Activated naive CD4-positive, alpha-beta T cell treated with anti-CD3 and anti-CD28 coated beads, Interleukin-2, amount 50 U/mL, for 16 hours (primary cell): ENCODE measurements around the gene TRMT2A.

ENCODE experiments used
- DNase-seq: peaks from one replicate; pipeline ENCODE4 v3.0.0-alpha.2; 2020

The TRMT2A gene

GRCh38 chr22:20105456-20106204 is 11.4 kb downstream of the TRMT2A start:
- no peak for DNase-seq

GRCh38 chr22:20102203-20102780 is 14.7 kb downstream of the TRMT2A start:
- no peak for DNase-seq

- no peak for DNase-seq
These were observed 15.4 kb downstream of the TRMT2A start for GRCh38 chr22:20101638-20102037.

- DNase-seq = no peak
These were observed 17.8 kb downstream of the TRMT2A start for GRCh38 chr22:20099099-20099711.

GRCh38 chr22:20096574-20097420 is 20.2 kb downstream of the TRMT2A start:
- no peak for DNase-seq

GRCh38 chr22:20095521-20095920 is 21.5 kb downstream of the TRMT2A start:
- DNase-seq = no peak

GRCh38 chr22:20094197-20094807 is 22.7 kb downstream of the TRMT2A start:
- no peak for DNase-seq

- no peak for DNase-seq
These were observed 23.4 kb downstream of the TRMT2A start for GRCh38 chr22:20093418-20094196.

GRCh38 chr22:20092477-20092854 is 24.6 kb downstream of the TRMT2A start:
- no peak for DNase-seq

GRCh38 chr22:20091690-20092476 is 25.1 kb downstream of the TRMT2A start:
- no peak for DNase-seq

- DNase-seq = no peak
These were observed 26.2 kb downstream of the TRMT2A start for GRCh38 chr22:20090730-20091240.

GRCh38 chr22:20089977-20090729 is 26.9 kb downstream of the TRMT2A start:
- DNase-seq = no peak

GRCh38 chr22:20089226-20089976 is 27.6 kb downstream of the TRMT2A start:
- DNase-seq = no peak

- no peak for DNase-seq
These were observed 28.8 kb downstream of the TRMT2A start for GRCh38 chr22:20088263-20088648.

GRCh38 chr22:20087319-20088262 is 29.4 kb downstream of the TRMT2A start:
- DNase-seq = no peak

GRCh38 chr22:20086763-20087162 is 30.3 kb downstream of the TRMT2A start:
- DNase-seq = no peak

- no peak for DNase-seq
These were observed 30.9 kb downstream of the TRMT2A start for GRCh38 chr22:20086101-20086599.

GRCh38 chr22:20085651-20086050 is 31.4 kb downstream of the TRMT2A start:
- no peak for DNase-seq
